Prostate gland (tissue), 2 donors: ENCODE results near the gene CLEC16A.

Experiments
- CTCF ChIP-seq, 4 experiments: fragments of 200-600 bp in 2 of 4; fragments of 450-650 bp in 2 of 4; sonication (generic) in 2 of 4; IDR thresholded peaks; 1 replicate in 3 of 4; 2 replicates in 1 of 4; pipeline ENCODE4 v1.5.1; 2016 to 2019; ENCODE audit warnings: antibody characterized with exemption in 4 of 4, mild to moderate bottlenecking in 2 of 4, moderate library complexity in 2 of 4
- POLR2A ChIP-seq: fragments of 450-650 bp; IDR thresholded peaks from one replicate; pipeline ENCODE4 v1.6.1; 2016; ENCODE audit warnings: antibody characterized with exemption, mild to moderate bottlenecking
- POLR2AphosphoS5 ChIP-seq: sonication (generic); formaldehyde crosslinking; IDR thresholded peaks from one replicate; pipeline ENCODE4 v1.6.1; 2017; ENCODE audit warnings: antibody characterized with exemption

GRCh38 chr16:10931977-10932632, 12.3 kb upstream of the CLEC16A start:
- TF ChIP-seq CTCF (IDR thresholded peaks at IDR 0.05) (no peak), POLR2AphosphoS5 (no peak), POLR2A (no peak)
